Measurements from ENCODE around the gene CACNA2D4. TPM values are rescaled to one million over a fixed set of nuclear protein-coding genes. Genes with fewer than 3 reads are reported as not detected.

The CACNA2D4 gene
- total and polyA plus RNA-seq, 2 of the 13 experiments (the other 11 are each of a cell fraction or from before 2014, with no cell fraction given) = 14.2 to 136 TPM

GRCh38 chr12:1825382-1826102 is 92.9 kb downstream of the CACNA2D4 start (continued):
- TF ChIP-seq TFDP2 (CRISPR knock-in tag; IDR thresholded peaks at IDR 0.05) (peak; percentile 46; the same call in 1 of the 2 replicates), ZBTB43 (CRISPR knock-in tag; conservative IDR thresholded peaks at IDR 0.05) (no peak), ZNF207 (IDR thresholded peaks at IDR 0.05; ENCODE audit: borderline replicate concordance) (no peak), STAG1 (CRISPR knock-in tag; IDR thresholded peaks at IDR 0.05) (peak; percentile 13; the same call in 1 of the 2 replicates), MTA3 (CRISPR knock-in tag; IDR thresholded peaks at IDR 0.05) (no peak), ARID3A (IDR thresholded peaks at IDR 0.05; ENCODE audit: low read depth, low read length) (0 out of 2 replicates have a peak, but pooled peaks have one; percentile 36), MEIS2 (CRISPR knock-in tag; IDR thresholded peaks at IDR 0.05) (peak; percentile 20; the same call in 1 of the 2 replicates), ZBTB34 (CRISPR knock-in tag; IDR thresholded peaks at IDR 0.05) (no peak), ZNF609 (CRISPR knock-in tag; IDR thresholded peaks at IDR 0.05; ENCODE audit: borderline replicate concordance) (peak; percentile 35; the same call in 1 of the 2 replicates), PAX8 (CRISPR knock-in tag; IDR thresholded peaks at IDR 0.05; ENCODE audit: borderline replicate concordance) (no peak), WIZ (CRISPR knock-in tag; IDR thresholded peaks at IDR 0.05) (peak; percentile 86), ZGPAT (CRISPR knock-in tag; IDR thresholded peaks at IDR 0.05) (0 out of 2 replicates have a peak, but pooled peaks have one; percentile 33), SALL1 (CRISPR knock-in tag; IDR thresholded peaks at IDR 0.05) (peak; percentile 91), NR2F6 (IDR thresholded peaks at IDR 0.05) (peak; percentile 38; the same call in 1 of the 2 replicates), NR2F6 (CRISPR knock-in tag; IDR thresholded peaks at IDR 0.05) (peak; percentile 58; the same call in 1 of the 2 replicates), SKI (IDR thresholded peaks at IDR 0.05; ENCODE audit: partially characterized antibody) (peak; percentile 13)
